Measurements from ENCODE around the gene C19orf73. TPM values are rescaled to one million over a fixed set of nuclear protein-coding genes. Genes with fewer than 3 reads are reported as not detected.

The C19orf73 gene
- total RNA-seq, 1 donor = 0.36 TPM

Small RNAs within 50 kb of the gene (small RNA-seq; reads per million reads assigned to genes)
- not detected for gene RN7SL708P

Other genes with a start within 250 kb of the C19orf73 start
- 70.4 and 84.0 TPM in 2 replicates for gene PPP1R15A, start 246.7 kb downstream of the C19orf73 start, total RNA-seq
- gene TULP2, start 220.4 kb downstream of the C19orf73 start, total RNA-seq = not detected in 2 replicates
- 242 and 300 TPM in 2 replicates for gene NUCB1, start 218.8 kb downstream of the C19orf73 start, total RNA-seq
- 0.29 and 0.36 TPM in 2 replicates for gene DHDH, start 185.4 kb downstream of the C19orf73 start, total RNA-seq
- 78.4 and 78.9 TPM in 2 replicates for gene BAX, start 164.3 kb downstream of the C19orf73 start, total RNA-seq
- gene FTL, start 153.8 kb downstream of the C19orf73 start, total RNA-seq = 3,966 and 4,197 TPM in 2 replicates
- gene GYS1, start 125.8 kb downstream of the C19orf73 start, total RNA-seq = 25.6 and 44.5 TPM in 2 replicates
- gene RUVBL2, start 125.3 kb downstream of the C19orf73 start, total RNA-seq = 113 and 122 TPM in 2 replicates
- gene LHB, start 102.1 kb downstream of the C19orf73 start, total RNA-seq = not detected in 2 replicates
- not detected in 2 replicates for gene CGB3, start 94.8 kb downstream of the C19orf73 start, total RNA-seq
- gene CGB2, start 87.3 kb downstream of the C19orf73 start, total RNA-seq = not detected in 2 replicates
- gene CGB1, start 82.2 kb downstream of the C19orf73 start, total RNA-seq = 0.29 TPM in 1 of 2 replicates, not detected in the other
- gene CGB5, start 75.3 kb downstream of the C19orf73 start, total RNA-seq = not detected in 2 replicates
- gene CGB8, start 70.0 kb downstream of the C19orf73 start, total RNA-seq = 0.29 TPM in 1 of 2 replicates, not detected in the other
- under 0.01 and 0.29 TPM in 2 replicates for gene CGB7, start 61.4 kb downstream of the C19orf73 start, total RNA-seq
- gene NTF4, start 54.3 kb downstream of the C19orf73 start, total RNA-seq = not detected in 2 replicates
- gene KCNA7, start 46.4 kb downstream of the C19orf73 start, total RNA-seq = not detected in 2 replicates
- 105 and 111 TPM in 2 replicates for gene SNRNP70, start 33.7 kb downstream of the C19orf73 start, total RNA-seq
- 5.6 and 6.2 TPM in 2 replicates for gene LIN7B, start 4.8 kb downstream of the C19orf73 start, total RNA-seq
- 1.1 and 1.2 TPM in 2 replicates for gene PPFIA3, start 401 bp upstream of the C19orf73 start, total RNA-seq
- not detected in 2 replicates for gene HRC, start 36.3 kb upstream of the C19orf73 start, total RNA-seq
- gene TRPM4, start 38.6 kb upstream of the C19orf73 start, total RNA-seq = 15.9 and 20.6 TPM in 2 replicates
- gene SLC6A16, start 206.0 kb upstream of the C19orf73 start, total RNA-seq = 0.72 and 1.2 TPM in 2 replicates
- 0.36 TPM in 1 of 2 replicates, not detected in the other for gene CD37, start 216.3 kb upstream of the C19orf73 start, total RNA-seq
- 40.1 and 41.3 TPM in 2 replicates for gene TEAD2, start 243.3 kb upstream of the C19orf73 start, total RNA-seq
- 0.36 TPM in 1 of 2 replicates, not detected in the other for gene DKKL1, start 244.7 kb upstream of the C19orf73 start, total RNA-seq

Data from osteoblast (primary cell).